ENCODE measurements around the gene SHISA6.

Gene SHISA6

GRCh38 chr17:11336290-11336689, 95.3 kb downstream of the SHISA6 start:
- no peak for TF ChIP-seq CTCF (IDR thresholded peaks at IDR 0.05; ENCODE audit: extremely low read depth, insufficient read depth, missing control alignments)
- no peak for DNase-seq (ENCODE audit: low spot score)

GRCh38 chr17:11340803-11341202, 99.8 kb downstream of the SHISA6 start:
- DNase-seq (ENCODE audit: low spot score), result no peak
- in situ Hi-C loops (cut with MboI; ENCODE audit: low pct_unique_long_range_greater_than_20kb, low sequenced_read_pairs, unreplicated experiment), result no loop called here
- TF ChIP-seq CTCF (IDR thresholded peaks at IDR 0.05; ENCODE audit: extremely low read depth, insufficient read depth, missing control alignments), result no peak

More at GRCh38 chr17:11336290-11336689, 95.3 kb downstream of the SHISA6 start:
- in situ Hi-C loops (cut with MboI; ENCODE audit: low pct_unique_long_range_greater_than_20kb, low sequenced_read_pairs, unreplicated experiment), result no loop called here

- in situ Hi-C loops (cut with MboI; ENCODE audit: low pct_unique_long_range_greater_than_20kb, low sequenced_read_pairs, unreplicated experiment), result no loop called here
- DNase-seq (ENCODE audit: low spot score), result no peak
- TF ChIP-seq CTCF (IDR thresholded peaks at IDR 0.05; ENCODE audit: extremely low read depth, insufficient read depth, missing control alignments), result no peak
Observed at GRCh38 chr17:11342138-11342537, 101.1 kb downstream of the SHISA6 start.

GRCh38 chr17:11349106-11349505, 108.1 kb downstream of the SHISA6 start:
- no peak for DNase-seq (ENCODE audit: low spot score)
- no peak for TF ChIP-seq CTCF (IDR thresholded peaks at IDR 0.05; ENCODE audit: extremely low read depth, insufficient read depth, missing control alignments)
- in situ Hi-C loops (cut with MboI; ENCODE audit: low pct_unique_long_range_greater_than_20kb, low sequenced_read_pairs, unreplicated experiment), result no loop called here

- DNase-seq (ENCODE audit: low spot score), result no peak
- in situ Hi-C loops (cut with MboI; ENCODE audit: low pct_unique_long_range_greater_than_20kb, low sequenced_read_pairs, unreplicated experiment), result no loop called here
- TF ChIP-seq CTCF (IDR thresholded peaks at IDR 0.05; ENCODE audit: extremely low read depth, insufficient read depth, missing control alignments), result no peak
Observed at GRCh38 chr17:11351479-11351878, 110.5 kb downstream of the SHISA6 start.

- no peak for DNase-seq (ENCODE audit: low spot score)
- in situ Hi-C loops (cut with MboI; ENCODE audit: low pct_unique_long_range_greater_than_20kb, low sequenced_read_pairs, unreplicated experiment), result no loop called here
- TF ChIP-seq CTCF (IDR thresholded peaks at IDR 0.05; ENCODE audit: extremely low read depth, insufficient read depth, missing control alignments), result no peak
Observed at GRCh38 chr17:11353601-11354000, 112.6 kb downstream of the SHISA6 start.

- TF ChIP-seq CTCF (IDR thresholded peaks at IDR 0.05; ENCODE audit: extremely low read depth, insufficient read depth, missing control alignments), result no peak
- in situ Hi-C loops (cut with MboI; ENCODE audit: low pct_unique_long_range_greater_than_20kb, low sequenced_read_pairs, unreplicated experiment), result no loop called here
- DNase-seq (ENCODE audit: low spot score), result no peak
Observed at GRCh38 chr17:11356371-11356770, 115.4 kb downstream of the SHISA6 start.
